OCI-LY7 (cell line): ENCODE results near the gene FNDC1. TPM values are rescaled to one million over a fixed set of nuclear protein-coding genes. Genes with fewer than 3 reads are reported as not detected.
A peak's percentile ranks its signal among the peaks of the same experiment; 100 is the strongest.

Experiments used
- BruUV-seq: library from RNA; stranded (reverse); fragments of 400-500 nt; replicated peaks from 2 replicates; lab custom pipeline; 2021; lab: Mats Ljungman, UMichigan
- CTCF ChIA-PET: fragments of 300-600 bp; sonication (Branson Sonifier 250); formaldehyde crosslinking; loops from one replicate; lab custom pipeline; 2022; ENCODE audit warnings: antibody characterized with exemption; ENCODE audit not compliant: unreplicated experiment; lab: Charles Lee
- POLR2A ChIA-PET: fragments of 300-600 bp; sonication (Branson Sonifier 250); formaldehyde crosslinking; loops from one replicate; lab custom pipeline; 2022; ENCODE audit warnings: antibody characterized with exemption; lab: Charles Lee
- DNase-seq: peaks from one replicate; pipeline ENCODE4 v3.0.0-alpha.2; 2015; ENCODE audit warnings: low spot score
- H2AFZ ChIP-seq: fragments of 200-600 bp; sonication (generic), shearing (Covaris generic); 2 replicates; pipeline ENCODE4 v1.6.1; 2014; ENCODE audit warnings: mild to moderate bottlenecking, antibody characterized with exemption, low read length, moderate library complexity
- H3K27ac ChIP-seq: fragments of 200-600 bp; sonication (generic); 2 replicates; pipeline ENCODE4 v1.5.1; 2014; ENCODE audit warnings: mixed run types, low read depth, mild to moderate bottlenecking, moderate library complexity, low read length, inconsistent platforms; ENCODE audit not compliant: poor library complexity, severe bottlenecking
- H3K36me3 ChIP-seq: fragments of 200-600 bp; sonication (generic); 2 replicates; pipeline ENCODE4 v1.6.1; 2014; ENCODE audit warnings: mild to moderate bottlenecking, antibody characterized with exemption, low read length, moderate library complexity, mixed read lengths; ENCODE audit not compliant: insufficient read depth
- H3K4me1 ChIP-seq: fragments of 200-600 bp; sonication (generic); 2 replicates; pipeline ENCODE4 v1.5.1; 2014; ENCODE audit warnings: mild to moderate bottlenecking, low read length; ENCODE audit not compliant: insufficient read depth, poor library complexity, severe bottlenecking
- H3K4me2 ChIP-seq: fragments of 200-600 bp; sonication (generic); 2 replicates; pipeline ENCODE4 v1.6.1; 2014; ENCODE audit warnings: mild to moderate bottlenecking, low read length
- H3K4me3 ChIP-seq: fragments of 200-600 bp; sonication (generic); 2 replicates; pipeline ENCODE4 v1.5.1; 2014; ENCODE audit warnings: mild to moderate bottlenecking, low read depth, low read length; ENCODE audit not compliant: poor library complexity, severe bottlenecking
- H3K79me2 ChIP-seq: fragments of 200-600 bp; sonication (generic); 2 replicates; pipeline ENCODE4 v1.6.1; 2016; ENCODE audit warnings: low read depth, mild to moderate bottlenecking, low read length, moderate library complexity, mixed read lengths; ENCODE audit not compliant: insufficient read depth
- H3K9me2 ChIP-seq: fragments of 200-600 bp; sonication (generic); 2 replicates; pipeline ENCODE4 v1.6.1; 2016; ENCODE audit warnings: mild to moderate bottlenecking, low read length, mixed read lengths; ENCODE audit not compliant: insufficient read depth
- H3K9me3 ChIP-seq: fragments of 200-600 bp; sonication (generic); 2 replicates; pipeline ENCODE4 v1.6.1; 2014; ENCODE audit warnings: mild to moderate bottlenecking, mixed run types, low read length, mixed read lengths
- H4K20me1 ChIP-seq: fragments of 200-600 bp; sonication (generic); 2 replicates; pipeline ENCODE4 v1.6.1; 2014; ENCODE audit warnings: mild to moderate bottlenecking, antibody characterized with exemption, low read length, moderate library complexity, mixed read lengths; ENCODE audit not compliant: insufficient read depth
- CTCF ChIP-seq: fragments of 200-600 bp; sonication (generic); conservative IDR thresholded peaks from 2 replicates; pipeline ENCODE4 v1.5.1; 2014; ENCODE audit warnings: mild to moderate bottlenecking, antibody characterized with exemption, low read length, moderate library complexity, mixed read lengths
- EZH2phosphoT487 ChIP-seq: fragments of 200-600 bp; sonication (generic); IDR thresholded peaks from 2 replicates; pipeline ENCODE4 v1.6.1; 2018; ENCODE audit warnings: low read depth, borderline replicate concordance, mild to moderate bottlenecking, mixed run types, antibody characterized with exemption, low read length, moderate library complexity, mixed read lengths
- intact Hi-C: fragments of 100-400 bp; cut with micrococcal nuclease; formaldehyde crosslinking; loops from one replicate; pipeline ENCODE4 v1.10.0; 2022; ENCODE audit not compliant: unreplicated experiment
- total RNA-seq, 2 experiments: library from RNA; depleted of rRNA in 1 of 2; stranded (reverse); fragments of >200 nt in 1 of 2; shearing (Covaris generic) in 1 of 2; gene quantifications; 2 replicates each; pipeline ENCODE4 v1.2.3, GENCODE V29; 2014 to 2022

The FNDC1 gene
- total RNA-seq, 2 experiments from 2014 or later = 0.16 to 19.9 TPM

GRCh38 chr6:159203304-159204005, 34.3 kb downstream of the FNDC1 start:
- no TSS peak for BruUV-seq
- CTCF ChIA-PET = no interaction called here
- H3K4me1 ChIP-seq = no peaks in the 10 kb centered on the region

GRCh38 chr6:159204605-159205004, 35.4 kb downstream of the FNDC1 start:
- Histone ChIP-seq H3K4me1 (no peaks in the 10 kb centered on the region), H2AFZ (no peak overlapping the region), H3K9me2 (no peaks in the 10 kb centered on the region), H3K9me3 (no peaks in the 10 kb centered on the region), H3K36me3 (no peaks in the 10 kb centered on the region), H3K79me2 (no peaks in the 10 kb centered on the region), H3K27ac (no peak overlapping the region), H4K20me1 (no peaks in the 10 kb centered on the region), H3K4me2 (no peak overlapping the region), H3K4me3 (no peak overlapping the region)
- CTCF ChIA-PET = no interaction called here
- POLR2A ChIA-PET = interaction anchor here (1.5 kb wide), 1 partner anchor 13 kb away, joined by 3 read pairs; no protein-coding TSS in a partner anchor
- BruUV-seq = no TSS peak
- no peak for DNase-seq
- no peak for TF ChIP-seq CTCF
- no peak for TF ChIP-seq EZH2phosphoT487
- intact Hi-C loops = no loop called here

More at GRCh38 chr6:159203304-159204005, 34.3 kb downstream of the FNDC1 start:
- no peak overlapping the region for H3K27ac ChIP-seq
- TF ChIP-seq CTCF (no peak), EZH2phosphoT487 (no peak)
- no peaks in the 10 kb centered on the region for H3K9me3 ChIP-seq
- H4K20me1 ChIP-seq = no peaks in the 10 kb centered on the region
- H3K36me3 ChIP-seq = no peaks in the 10 kb centered on the region
- H3K4me2 ChIP-seq = no peak overlapping the region
- H2AFZ ChIP-seq = no peak overlapping the region
- H3K4me3 ChIP-seq = no peak overlapping the region
- intact Hi-C loops = no loop called here
- POLR2A ChIA-PET = interaction anchor here (1.2 kb wide), 1 partner anchor 11 kb away, joined by 4 read pairs; no protein-coding TSS in a partner anchor
- DNase-seq = no peak
- no peaks in the 10 kb centered on the region for H3K9me2 ChIP-seq
- H3K79me2 ChIP-seq = no peaks in the 10 kb centered on the region

GRCh38 chr6:159212028-159212427, 42.8 kb downstream of the FNDC1 start:
- Histone ChIP-seq H3K27ac (peak overlapping the region; percentile 50), H4K20me1 (no peaks in the 10 kb centered on the region), H3K36me3 (no peaks in the 10 kb centered on the region), H2AFZ (peak overlapping the region; percentile 86), H3K79me2 (no peaks in the 10 kb centered on the region), H3K9me2 (no peaks in the 10 kb centered on the region), H3K4me1 (peaks cover 41% of the 10 kb centered on the region), H3K4me2 (peak overlapping the region; percentile 57), H3K9me3 (no peaks in the 10 kb centered on the region), H3K4me3 (peak overlapping the region; percentile 12)
- TF ChIP-seq CTCF = no peak
- TF ChIP-seq EZH2phosphoT487 = no peak
- ChIA-PET POLR2A (interaction anchor here (0.6 to 2.9 kb wide), 12 partner anchors 8 to 483 kb away, joined by 3 to 26 read pairs (median 4); no protein-coding TSS in a partner anchor), CTCF (interaction anchor here (1.7 kb wide), 1 partner anchor 249 kb away, joined by 6 read pairs; no protein-coding TSS in a partner anchor)
- intact Hi-C loops = no loop called here
- peak; percentile 83 for DNase-seq
- BruUV-seq = no TSS peak
